Hematopoietic multipotent progenitor cell treated with erythropoietin and hydrocortisone succinate and interleukin-3 and kit ligand, for 15 days (in vitro differentiated cells): Measurements from ENCODE around the gene ATAD3B.
"Not testable (repeated sequence)": the region's sequence is repeated elsewhere in the genome, so short reads cannot be mapped to it uniquely, and the experiment has no call there.

Source experiments
- DNase-seq: peaks from one replicate; pipeline ENCODE4 v3.0.0-alpha.2; 2015; ENCODE audit warnings: low spot score

The ATAD3B gene

DNA sequence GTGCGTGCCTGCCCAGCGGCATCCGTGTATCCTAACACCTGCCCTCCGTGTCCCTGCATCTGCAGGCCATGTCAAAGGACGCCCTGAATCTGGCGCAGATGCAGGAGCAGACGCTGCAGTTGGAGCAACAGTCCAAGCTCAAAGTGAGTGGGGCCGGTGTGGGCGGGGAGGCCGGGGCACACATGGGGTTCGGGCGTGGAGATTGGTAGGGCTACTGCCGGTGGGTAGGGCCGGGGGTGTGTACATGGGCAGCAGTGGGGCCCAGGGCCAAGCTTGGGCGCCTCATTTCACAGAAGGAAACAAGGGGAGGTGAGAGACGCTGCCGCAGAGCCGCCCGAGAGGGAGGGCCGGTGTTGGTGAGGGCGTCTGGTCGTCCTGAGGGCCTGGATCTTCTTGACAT lies 20.9 kb upstream of the ATAD3B start:
- DNase-seq: not testable (repeated sequence)

GRCh38 chr1:1451696-1452364 lies 19.7 kb upstream of the ATAD3B start:
- DNase-seq: no peak

DNA sequence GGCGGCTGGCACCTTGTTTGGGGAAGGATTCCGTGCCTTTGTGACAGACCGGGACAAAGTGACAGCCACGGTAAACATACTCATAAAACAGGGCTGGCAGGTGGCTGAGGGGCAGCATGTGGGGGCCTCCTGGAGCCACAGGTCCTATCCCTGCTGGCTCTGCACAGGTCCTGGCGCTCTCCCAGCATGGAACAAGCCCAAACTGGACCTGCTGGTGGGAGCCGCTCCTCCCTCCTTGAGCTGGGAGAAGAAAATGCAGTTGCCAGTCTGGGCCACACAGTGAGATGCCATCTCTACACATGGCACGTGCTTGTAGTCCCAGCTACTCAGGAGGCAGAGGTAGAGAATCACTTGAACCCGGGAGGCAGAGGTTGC lies 19.2 kb upstream of the ATAD3B start:
- not testable (repeated sequence) for DNase-seq

DNA sequence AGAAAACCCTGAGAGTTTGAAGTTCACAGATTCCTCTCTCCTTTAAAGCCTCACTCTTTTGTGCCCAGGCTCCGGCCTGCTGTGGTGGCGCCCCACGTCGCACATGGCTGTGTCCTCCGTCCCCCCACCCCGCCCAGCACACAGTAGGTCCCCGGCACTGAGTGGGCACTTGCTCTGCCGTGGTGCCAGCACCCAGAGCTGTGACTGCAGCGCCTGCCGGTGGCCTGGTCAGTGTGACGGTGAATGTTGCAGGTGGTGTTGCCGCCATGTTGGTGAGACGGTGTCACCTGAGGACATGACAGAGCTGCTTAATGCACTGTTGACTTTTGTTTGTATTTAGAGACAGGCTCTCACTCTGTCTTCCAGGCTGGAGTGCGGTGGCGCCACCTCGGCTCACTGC lies 18.7 kb upstream of the ATAD3B start:
- no peak for DNase-seq

DNA sequence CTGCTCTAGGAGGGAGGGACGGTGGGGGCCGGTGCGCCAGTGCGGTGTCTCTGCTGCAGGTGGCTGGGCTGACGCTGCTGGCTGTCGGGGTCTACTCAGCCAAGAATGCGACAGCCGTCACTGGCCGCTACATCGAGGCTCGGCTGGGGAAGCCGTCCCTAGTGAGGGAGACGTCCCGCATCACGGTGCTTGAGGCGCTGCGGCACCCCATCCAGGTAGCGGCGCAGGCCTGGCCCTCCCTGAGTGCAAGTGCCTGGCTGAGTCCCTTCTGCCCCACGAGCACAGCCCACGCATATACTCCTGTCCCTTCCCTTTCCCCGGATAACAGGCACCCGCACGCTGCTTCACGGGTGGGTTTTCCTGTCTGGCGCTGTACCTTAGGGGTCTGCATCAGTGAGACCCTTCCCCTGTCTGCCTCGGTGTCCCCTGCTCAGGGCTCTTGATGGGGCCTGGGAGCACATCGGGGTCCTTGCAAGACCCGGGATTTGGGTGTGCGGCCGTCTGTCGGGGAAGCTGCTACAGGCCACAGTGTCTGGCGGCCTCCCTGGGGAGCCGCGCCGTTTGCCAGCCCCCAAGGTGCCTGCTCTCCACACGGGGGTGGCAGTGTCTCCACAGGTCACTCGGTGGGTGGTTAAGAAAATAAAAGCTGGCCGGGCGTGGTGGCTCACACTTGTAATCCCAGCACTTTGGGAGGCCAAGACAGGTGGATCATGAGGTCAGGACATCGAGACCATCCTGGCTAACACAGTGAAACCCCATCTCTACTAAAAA lies 17.1 kb upstream of the ATAD3B start:
- DNase-seq: not testable (repeated sequence)

GRCh38 chr1:1455366-1455884 lies 16.1 kb upstream of the ATAD3B start:
- DNase-seq: no peak

DNA sequence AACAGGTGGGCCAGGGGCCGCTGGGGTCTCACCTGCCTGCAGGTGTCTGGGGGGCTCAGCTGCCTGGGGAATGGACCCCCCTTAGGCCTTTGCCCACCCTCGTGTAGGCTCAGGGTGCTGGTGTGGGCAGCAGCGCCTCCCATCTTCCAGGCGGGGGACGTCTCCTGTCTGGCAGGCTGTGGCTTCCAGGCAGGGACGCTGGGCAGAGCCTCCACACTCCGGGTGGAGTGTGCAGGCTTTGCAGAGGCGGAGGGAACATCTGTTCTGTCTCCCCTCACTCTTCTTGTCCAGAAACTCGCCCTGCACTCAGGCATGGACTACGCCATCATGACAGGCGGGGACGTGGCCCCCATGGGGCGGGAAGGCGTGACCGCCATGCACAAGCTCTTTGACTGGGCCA lies 15.6 kb upstream of the ATAD3B start:
- not testable (repeated sequence) for DNase-seq

- DNase-seq: not testable (repeated sequence)
Observed at GRCh38 chr1:1456683-1457255, 14.8 kb upstream of the ATAD3B start.

- DNase-seq: not testable (repeated sequence)
Observed at GRCh38 chr1:1459156-1459555, 12.4 kb upstream of the ATAD3B start.

DNA sequence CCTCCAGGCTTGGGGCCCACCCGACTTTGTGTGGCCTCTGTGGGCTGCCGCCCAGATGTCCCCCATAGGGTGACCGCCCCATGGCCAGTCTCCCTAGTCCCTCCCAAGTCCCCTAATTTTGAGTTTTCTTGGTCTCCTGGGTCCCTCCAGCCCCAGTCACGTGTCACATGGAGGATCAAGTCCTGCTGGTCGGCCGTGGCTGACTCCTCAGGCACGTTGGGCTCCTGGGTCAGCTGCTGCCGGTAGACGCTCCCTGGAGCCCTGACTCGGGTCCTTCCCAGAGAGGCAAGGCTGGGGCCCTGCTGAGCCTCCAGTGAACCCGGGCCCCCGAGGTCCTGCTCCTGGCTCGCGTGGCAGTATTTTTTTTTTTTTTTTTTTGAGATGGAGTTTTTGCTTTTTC lies 11.9 kb upstream of the ATAD3B start:
- DNase-seq: not testable (repeated sequence)

- DNase-seq: no peak
Observed at GRCh38 chr1:1460540-1461130, 10.9 kb upstream of the ATAD3B start.

DNA sequence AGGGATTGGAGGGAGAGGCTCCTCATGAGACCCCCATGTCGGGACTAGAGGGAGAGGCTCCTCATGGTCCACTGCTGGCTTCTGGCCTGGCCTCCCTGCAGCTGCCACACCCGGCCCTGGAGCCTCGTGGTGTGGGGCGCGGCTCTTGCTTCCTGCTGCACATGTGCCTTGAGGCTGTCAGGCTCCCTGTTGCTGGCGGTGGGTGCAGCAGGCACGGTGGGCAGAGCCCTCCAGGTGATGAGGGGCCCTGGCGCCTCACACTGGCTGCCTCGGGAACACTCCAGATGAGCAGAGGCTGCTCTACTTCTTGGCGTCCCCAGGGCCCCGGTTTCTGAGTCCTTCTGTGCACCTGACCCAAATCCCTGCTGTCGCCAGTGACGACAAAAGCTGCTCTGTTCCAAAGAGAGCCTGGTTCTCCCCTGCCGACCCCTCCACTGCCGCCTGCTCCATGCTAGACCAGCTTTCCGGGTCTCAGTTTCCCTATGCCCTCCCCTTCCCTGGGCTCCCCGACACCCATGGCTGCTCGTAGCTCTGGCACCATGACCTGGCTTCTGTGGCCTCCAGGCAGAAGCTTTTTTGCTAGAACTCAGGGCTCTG lies 9.7 kb upstream of the ATAD3B start:
- no peak for DNase-seq

GRCh38 chr1:1462318-1462966 lies 9.1 kb upstream of the ATAD3B start:
- no peak for DNase-seq

DNA sequence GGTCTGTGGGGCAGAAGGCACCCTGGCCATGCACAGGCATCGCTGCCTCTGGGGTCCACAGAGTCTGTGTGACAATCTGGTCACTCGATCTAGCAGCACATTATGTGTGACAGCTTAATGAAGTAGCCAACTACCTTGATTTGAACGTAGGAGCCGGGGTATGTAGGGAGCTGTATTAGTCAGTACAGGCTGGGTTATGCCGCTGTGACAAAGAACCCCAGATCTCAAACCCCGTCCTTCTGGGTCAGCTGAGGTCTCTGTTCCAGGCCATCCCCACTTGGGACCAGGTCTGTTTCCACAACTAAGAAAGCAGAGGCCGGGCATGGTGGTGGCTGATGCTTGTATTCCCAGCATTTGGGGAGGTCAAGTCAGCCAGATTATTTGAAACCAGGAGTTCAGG lies 8.3 kb upstream of the ATAD3B start:
- no peak for DNase-seq

- DNase-seq: not testable (repeated sequence)
Observed at GRCh38 chr1:1468196-1468985, 3.2 kb upstream of the ATAD3B start.

DNA sequence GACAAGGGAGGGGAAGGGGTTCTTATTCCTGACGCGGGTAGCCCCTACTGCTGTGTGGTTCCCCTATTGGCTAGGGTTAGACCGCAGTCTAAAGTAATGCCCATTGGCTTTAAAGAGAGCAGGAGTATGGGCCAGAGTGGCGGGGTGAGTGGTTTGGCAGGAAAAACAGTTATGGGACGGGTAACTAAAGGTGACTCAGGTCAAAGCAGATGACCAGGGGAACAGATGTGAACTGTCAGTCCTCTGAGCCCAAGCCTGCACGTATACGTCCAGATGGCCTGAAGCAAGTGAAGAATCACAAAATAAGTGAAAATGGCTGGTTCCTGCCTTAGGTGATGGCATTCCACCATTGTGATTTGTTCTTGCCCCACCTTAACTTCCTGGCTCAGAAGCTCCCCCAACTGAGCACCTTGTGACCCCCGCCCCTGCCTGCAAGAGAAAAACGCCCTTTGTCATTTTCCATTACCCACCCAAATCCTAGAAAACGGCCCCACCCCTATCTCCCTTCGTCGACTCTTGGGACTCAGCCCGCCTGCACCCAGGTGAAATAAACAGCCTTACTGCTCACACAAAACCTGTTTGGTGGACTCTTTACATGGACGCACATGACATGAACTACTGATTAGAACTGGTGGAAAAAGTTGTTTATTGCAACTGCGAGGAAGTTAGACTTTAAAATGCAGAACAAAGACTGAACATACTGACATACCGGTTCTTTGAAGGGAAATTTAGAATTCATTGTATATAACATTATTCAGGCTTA lies 758 bp upstream of the ATAD3B start:
- DNase-seq: no peak

GRCh38 chr1:1472053-1472876 lies 700 bp downstream of the ATAD3B start:
- not testable (repeated sequence) for DNase-seq

- DNase-seq: not testable (repeated sequence)
Observed at GRCh38 chr1:1476011-1476410, 4.4 kb downstream of the ATAD3B start.

GRCh38 chr1:1477206-1477605 lies 5.6 kb downstream of the ATAD3B start:
- no peak for DNase-seq
